ENCODE results near the gene SAMD3.

- no peak for TF ChIP-seq CTCF (IDR thresholded peaks at IDR 0.05; ENCODE audit: low read depth, low read length)
- TF ChIP-seq EZH2phosphoT487 (IDR thresholded peaks at IDR 0.05; ENCODE audit: low read depth): no peak
Observed at GRCh38 chr6:130207979-130208649, 14.6 kb downstream of the SAMD3 start.
